Neutrophil (primary cell): ENCODE measurements around the gene CARM1.

Source experiments
- H3K27ac ChIP-seq: fragments of 200-600 bp; sonication (generic); 2 replicates; pipeline ENCODE4 v1.5.1; 2016; ENCODE audit warnings: mild to moderate bottlenecking, moderate library complexity
- H3K27me3 ChIP-seq: fragments of 200-600 bp; sonication (generic); 2 replicates; pipeline ENCODE4 v1.6.0; 2016; ENCODE audit warnings: mild to moderate bottlenecking
- H3K36me3 ChIP-seq: fragments of 200-600 bp; sonication (generic); 2 replicates; pipeline ENCODE4 v1.5.1; 2017
- H3K4me1 ChIP-seq, 2 experiments: fragments of 200-600 bp in 1 of 2; sonication (generic) in 1 of 2; 1 replicate in 1 of 2; 2 replicates in 1 of 2; pipeline versions ENCODE4 v1.5.1 to v1.6.1; 2013 to 2016; ENCODE audit warnings: low read depth in 1 of 2, low read length in 1 of 2, mild to moderate bottlenecking in 1 of 2, moderate library complexity in 1 of 2; ENCODE audit not compliant: control insufficient read depth in 1 of 2, insufficient read depth in 1 of 2
- H3K4me3 ChIP-seq, 2 experiments: fragments of 200-600 bp in 1 of 2; sonication (generic) in 1 of 2; 1 replicate in 1 of 2; 2 replicates in 1 of 2; pipeline ENCODE4 v1.5.1; 2013 to 2016; ENCODE audit warnings: low read depth in 1 of 2, low read length in 1 of 2, mild to moderate bottlenecking in 1 of 2, moderate library complexity in 1 of 2
- H3K9me3 ChIP-seq: fragments of 200-600 bp; sonication (generic); 2 replicates; pipeline ENCODE4 v1.5.1; 2016
- CTCF ChIP-seq: fragments of 200-600 bp; sonication (generic); IDR thresholded peaks from 2 replicates; pipeline ENCODE4 v1.5.1; 2016; ENCODE audit warnings: antibody characterized with exemption

The CARM1 gene

GRCh38 chr19:10889880-10890279 is 18.5 kb downstream of the CARM1 start:
- Histone ChIP-seq H3K4me3 (no peak overlapping the region), H3K36me3 (no peaks in the 10 kb centered on the region), H3K27me3 (no peaks in the 10 kb centered on the region), H3K4me1 (no peaks in the 10 kb centered on the region), H3K9me3 (no peaks in the 10 kb centered on the region), H3K27ac (no peak overlapping the region)
- TF ChIP-seq CTCF = no peak

- H3K27ac ChIP-seq = no peak overlapping the region
- H3K36me3 ChIP-seq = no peaks in the 10 kb centered on the region
- no peaks in the 10 kb centered on the region for H3K9me3 ChIP-seq
- TF ChIP-seq CTCF = no peak
- H3K4me3 ChIP-seq = no peak overlapping the region
- peaks cover under 1 to 1% of the 10 kb centered on the region in 2 experiments for H3K4me1 ChIP-seq
- no peaks in the 10 kb centered on the region for H3K27me3 ChIP-seq
Measured at GRCh38 chr19:10891405-10892086, 20.2 kb downstream of the CARM1 start.

- Histone ChIP-seq H3K4me1 (peaks cover 7 to 8% of the 10 kb centered on the region in 2 experiments), H3K36me3 (no peaks in the 10 kb centered on the region), H3K27ac (no peak overlapping the region), H3K9me3 (no peaks in the 10 kb centered on the region), H3K4me3 (no peak overlapping the region), H3K27me3 (no peaks in the 10 kb centered on the region)
- no peak for TF ChIP-seq CTCF
Measured at GRCh38 chr19:10892256-10892655, 20.9 kb downstream of the CARM1 start.

GRCh38 chr19:10894911-10895213 is 23.5 kb downstream of the CARM1 start:
- no peak overlapping the region for H3K27ac ChIP-seq
- peaks cover 10% of the 10 kb centered on the region in 2 experiments for H3K4me1 ChIP-seq
- H3K9me3 ChIP-seq = no peaks in the 10 kb centered on the region
- no peaks in the 10 kb centered on the region for H3K36me3 ChIP-seq
- no peak overlapping the region for H3K4me3 ChIP-seq
- no peak for TF ChIP-seq CTCF
- no peaks in the 10 kb centered on the region for H3K27me3 ChIP-seq

- Histone ChIP-seq H3K27ac (no peak overlapping the region), H3K9me3 (no peaks in the 10 kb centered on the region), H3K27me3 (no peaks in the 10 kb centered on the region), H3K4me1 (peaks cover 10% of the 10 kb centered on the region in 2 experiments), H3K4me3 (no peak overlapping the region), H3K36me3 (no peaks in the 10 kb centered on the region)
- no peak for TF ChIP-seq CTCF
Measured at GRCh38 chr19:10895363-10895762, 24.0 kb downstream of the CARM1 start.
